DND-41 (cell line): ENCODE data around the gene GGN.
"Not testable (repeated sequence)": the region's sequence is repeated elsewhere in the genome, so short reads cannot be mapped to it uniquely, and the experiment has no call there.

Experiments
- ATAC-seq: fragments of 200-7000 bp; cut with Tn5 transposase; 3 replicates; pipeline ENCODE4 v1.9.1; 2021; ENCODE audit warnings: low read depth; ENCODE audit not compliant: insufficient read depth
- DNase-seq: peaks from one replicate; pipeline ENCODE4 v3.0.0-alpha.2; 2020
- H2AFZ ChIP-seq: 2 replicates; pipeline ENCODE4 v1.6.0; 2012; ENCODE audit warnings: low read depth, low read length
- H3K27ac ChIP-seq: 2 replicates; pipeline ENCODE4 v1.5.1; 2012; ENCODE audit warnings: low read length, inconsistent platforms
- H3K27me3 ChIP-seq: fragments of 200-600 bp; sonication (generic); 2 replicates; pipeline ENCODE4 v1.6.0; 2012; ENCODE audit warnings: low read length, mild to moderate bottlenecking, inconsistent platforms; ENCODE audit not compliant: insufficient read depth, poor library complexity
- H3K36me3 ChIP-seq: 2 replicates; pipeline ENCODE4 v1.5.1; 2012; ENCODE audit warnings: low read length, inconsistent platforms; ENCODE audit not compliant: insufficient read depth
- H3K4me1 ChIP-seq: 2 replicates; pipeline ENCODE4 v1.5.1; 2012; ENCODE audit warnings: mild to moderate bottlenecking, low read length; ENCODE audit not compliant: insufficient read depth
- H3K4me2 ChIP-seq: 2 replicates; pipeline ENCODE4 v1.6.0; 2012; ENCODE audit warnings: mild to moderate bottlenecking, moderate library complexity, low read length, inconsistent platforms; ENCODE audit not compliant: insufficient read depth
- H3K4me3 ChIP-seq, 2 experiments: fragments of 200-600 bp in 1 of 2; shearing (Covaris generic) in 1 of 2; 2 replicates each; pipeline ENCODE4 v1.5.1; 2012 to 2016; ENCODE audit warnings: inconsistent platforms in 2 of 2, low read length in 2 of 2, mild to moderate bottlenecking in 2 of 2, low read depth in 1 of 2, moderate library complexity in 1 of 2
- H3K79me2 ChIP-seq: 2 replicates; pipeline ENCODE4 v1.6.0; 2012; ENCODE audit warnings: low read length, inconsistent platforms; ENCODE audit not compliant: insufficient read depth
- H3K9ac ChIP-seq: 2 replicates; pipeline ENCODE4 v1.6.0; 2012; ENCODE audit warnings: low read depth, mild to moderate bottlenecking, inconsistent platforms, low read length, moderate library complexity
- H3K9me3 ChIP-seq: 2 replicates; pipeline ENCODE4 v1.5.1; 2012; ENCODE audit warnings: low read length, moderate library complexity, mild to moderate bottlenecking, inconsistent platforms; ENCODE audit not compliant: insufficient read depth, severe bottlenecking
- H4K20me1 ChIP-seq: 2 replicates; pipeline ENCODE4 v1.6.0; 2012; ENCODE audit warnings: low read length; ENCODE audit not compliant: insufficient read depth
- CTCF ChIP-seq: IDR thresholded peaks from 2 replicates; pipeline ENCODE4 v1.5.1; 2012; ENCODE audit warnings: borderline replicate concordance, low read length, moderate library complexity, mild to moderate bottlenecking; ENCODE audit not compliant: poor library complexity, severe bottlenecking; ENCODE audit errors: extremely low read depth
- EZH2 ChIP-seq: IDR thresholded peaks from 3 replicates; pipeline ENCODE4 v1.6.1; 2012; ENCODE audit warnings: borderline replicate concordance, low read depth, mild to moderate bottlenecking, moderate library complexity, low read length, inconsistent platforms; ENCODE audit not compliant: severe bottlenecking

GGN gene

GRCh38 chr19:38370299-38370698 lies 17.5 kb downstream of the GGN start:
- H2AFZ ChIP-seq, result no peak overlapping the region
- no peaks in the 10 kb centered on the region for H3K9me3 ChIP-seq
- TF ChIP-seq CTCF (no peak), EZH2 (no peak)
- peaks cover 5% of the 10 kb centered on the region; the same call in 1 of the 2 replicates for H4K20me1 ChIP-seq
- no peaks in the 10 kb centered on the region for H3K27me3 ChIP-seq
- H3K9ac ChIP-seq, result no peak overlapping the region
- no peak overlapping the region for H3K27ac ChIP-seq
- DNase-seq, result no peak
- H3K4me2 ChIP-seq, result no peak overlapping the region
- H3K4me1 ChIP-seq, result peaks cover 9% of the 10 kb centered on the region
- H3K4me3 ChIP-seq, result no peak overlapping the region
- ATAC-seq, result no peak
- H3K36me3 ChIP-seq, result peaks cover 4% of the 10 kb centered on the region; the same call in 1 of the 2 replicates
- H3K79me2 ChIP-seq, result peaks cover 7% of the 10 kb centered on the region

GRCh38 chr19:38369584-38369983 lies 18.2 kb downstream of the GGN start:
- H3K27ac ChIP-seq, result no peak overlapping the region
- H3K36me3 ChIP-seq, result no peaks in the 10 kb centered on the region
- DNase-seq (no peak), ATAC-seq (no peak)
- no peak overlapping the region for H3K4me3 ChIP-seq
- TF ChIP-seq EZH2 (no peak), CTCF (no peak)
- peaks cover 7% of the 10 kb centered on the region for H3K4me1 ChIP-seq
- H3K9me3 ChIP-seq, result peaks cover 3% of the 10 kb centered on the region
- H3K27me3 ChIP-seq, result no peaks in the 10 kb centered on the region
- no peaks in the 10 kb centered on the region; the same call in 1 of the 2 replicates for H3K79me2 ChIP-seq
- no peak overlapping the region for H3K9ac ChIP-seq
- no peak overlapping the region for H3K4me2 ChIP-seq
- no peaks in the 10 kb centered on the region; the same call in 1 of the 2 replicates for H4K20me1 ChIP-seq
- no peak overlapping the region for H2AFZ ChIP-seq

GRCh38 chr19:38367041-38367440 lies 20.8 kb downstream of the GGN start:
- TF ChIP-seq EZH2, result no peak
- no peak for TF ChIP-seq CTCF
- H3K27me3 ChIP-seq, result no peaks in the 10 kb centered on the region
- ATAC-seq (no peak), DNase-seq (no peak)
- H3K79me2 ChIP-seq, result no peaks in the 10 kb centered on the region
- peaks cover 4% of the 10 kb centered on the region for H3K9me3 ChIP-seq
- H3K4me1 ChIP-seq, result no peaks in the 10 kb centered on the region
- no peak overlapping the region for H3K4me3 ChIP-seq
- no peak overlapping the region for H3K9ac ChIP-seq
- H4K20me1 ChIP-seq, result no peaks in the 10 kb centered on the region; the same call in 1 of the 2 replicates
- no peak overlapping the region for H3K4me2 ChIP-seq
- H2AFZ ChIP-seq, result no peak overlapping the region
- H3K27ac ChIP-seq, result no peak overlapping the region
- no peaks in the 10 kb centered on the region for H3K36me3 ChIP-seq

GRCh38 chr19:38362946-38363688 lies 24.7 kb downstream of the GGN start:
- DNase-seq, H3K4me3 ChIP-seq, H3K27me3 ChIP-seq: not testable (repeated sequence)

More at GRCh38 chr19:38362946-38363688, 24.7 kb downstream of the GGN start:
- not testable (repeated sequence) for H3K36me3 ChIP-seq, H3K27ac ChIP-seq, H3K9me3 ChIP-seq, H3K4me2 ChIP-seq, ATAC-seq, H4K20me1 ChIP-seq, H2AFZ ChIP-seq, H3K4me1 ChIP-seq, H3K9ac ChIP-seq, H3K79me2 ChIP-seq
